Endothelial cell (in vitro differentiated cells): ENCODE results near the gene CBFA2T3. TPM values are rescaled to one million over a fixed set of nuclear protein-coding genes. Genes with fewer than 3 reads are reported as not detected.

Experiments used
- DNase-seq: peaks from one replicate; pipeline ENCODE4 v3.0.0; 2021; ENCODE audit warnings: low spot score
- H3K27ac Mint-ChIP-seq: one replicate; pipeline ENCODE4 v1.8.0; 2021; ENCODE audit warnings: mixed read lengths, inconsistent platforms; ENCODE audit not compliant: unreplicated experiment
- H3K27me3 Mint-ChIP-seq: one replicate; pipeline ENCODE4 v1.8.0; 2021; ENCODE audit warnings: mild to moderate bottlenecking, moderate library complexity, mixed read lengths, inconsistent platforms; ENCODE audit not compliant: unreplicated experiment
- H3K36me3 Mint-ChIP-seq: one replicate; pipeline ENCODE4 v1.8.0; 2021; ENCODE audit warnings: mild to moderate bottlenecking, low read depth, mixed read lengths, inconsistent platforms; ENCODE audit not compliant: unreplicated experiment
- H3K4me1 Mint-ChIP-seq: one replicate; pipeline ENCODE4 v1.8.0; 2021; ENCODE audit warnings: mild to moderate bottlenecking, mixed read lengths, inconsistent platforms; ENCODE audit not compliant: unreplicated experiment
- H3K4me3 Mint-ChIP-seq: one replicate; pipeline ENCODE4 v1.8.0; 2021; ENCODE audit warnings: mild to moderate bottlenecking, mixed read lengths, inconsistent platforms; ENCODE audit not compliant: unreplicated experiment
- H3K9me3 Mint-ChIP-seq: one replicate; pipeline ENCODE4 v1.8.0; 2021; ENCODE audit warnings: mixed read lengths, inconsistent platforms; ENCODE audit not compliant: unreplicated experiment
- total RNA-seq: library from RNA; stranded (reverse); fragmentation: NEBNext Ultra II Directional; extraction: Animal tissue kit (Norgen Biotek cat#: 25700); gene quantifications from one replicate; pipeline ENCODE4 v1.2.1, GENCODE V29; 2021; ENCODE audit not compliant: unreplicated experiment
- TF ChIP-seq, protein P1 (sequence below): fragments of 200-600 bp; sonication (generic); IDR thresholded peaks from one replicate; pipeline ENCODE4 v1.5.0; 2021; ENCODE audit warnings: antibody characterized with exemption; ENCODE audit not compliant: unreplicated experiment

CBFA2T3 gene
- total RNA-seq, 1 donor from 2014 or later = 1.6 TPM

DNA sequence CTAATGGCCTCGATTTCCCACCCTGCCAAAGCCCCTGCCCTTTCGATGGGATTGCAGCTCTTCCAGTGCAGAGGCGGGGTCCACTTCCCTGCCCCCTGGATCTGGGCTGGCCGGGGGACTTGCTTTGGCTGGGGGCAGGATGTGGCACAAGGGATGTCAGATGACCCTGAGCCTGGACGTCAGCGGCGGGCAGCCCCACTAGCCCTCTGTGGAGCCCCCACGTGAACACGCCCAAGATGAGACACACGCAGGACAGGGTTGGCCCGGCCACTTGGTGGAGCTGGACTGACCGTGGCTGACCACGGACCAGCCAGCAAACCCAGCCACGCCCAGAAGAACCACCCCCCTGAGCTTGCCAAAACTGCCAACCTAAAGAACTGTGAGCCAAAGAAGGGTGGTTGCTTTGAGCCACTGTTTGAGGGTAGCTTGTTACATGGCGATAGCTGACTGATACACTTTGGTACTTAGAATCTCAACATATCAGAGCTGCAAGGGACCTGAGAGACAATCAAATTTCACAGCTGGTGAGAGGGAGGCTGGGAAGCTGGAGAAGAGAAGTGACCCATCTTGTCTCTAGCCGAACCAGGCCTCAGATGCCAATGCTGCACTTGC, 63.9 kb downstream of the CBFA2T3 start:
- Mint-ChIP-seq H3K9me3 (no peaks in the 10 kb centered on the region), H3K27ac (no peak overlapping the region), H3K36me3 (no peaks in the 10 kb centered on the region), H3K4me1 (peaks cover 8% of the 10 kb centered on the region), H3K27me3 (peaks cover 7% of the 10 kb centered on the region), H3K4me3 (no peak overlapping the region)
- TF ChIP-seq, protein P1, sequence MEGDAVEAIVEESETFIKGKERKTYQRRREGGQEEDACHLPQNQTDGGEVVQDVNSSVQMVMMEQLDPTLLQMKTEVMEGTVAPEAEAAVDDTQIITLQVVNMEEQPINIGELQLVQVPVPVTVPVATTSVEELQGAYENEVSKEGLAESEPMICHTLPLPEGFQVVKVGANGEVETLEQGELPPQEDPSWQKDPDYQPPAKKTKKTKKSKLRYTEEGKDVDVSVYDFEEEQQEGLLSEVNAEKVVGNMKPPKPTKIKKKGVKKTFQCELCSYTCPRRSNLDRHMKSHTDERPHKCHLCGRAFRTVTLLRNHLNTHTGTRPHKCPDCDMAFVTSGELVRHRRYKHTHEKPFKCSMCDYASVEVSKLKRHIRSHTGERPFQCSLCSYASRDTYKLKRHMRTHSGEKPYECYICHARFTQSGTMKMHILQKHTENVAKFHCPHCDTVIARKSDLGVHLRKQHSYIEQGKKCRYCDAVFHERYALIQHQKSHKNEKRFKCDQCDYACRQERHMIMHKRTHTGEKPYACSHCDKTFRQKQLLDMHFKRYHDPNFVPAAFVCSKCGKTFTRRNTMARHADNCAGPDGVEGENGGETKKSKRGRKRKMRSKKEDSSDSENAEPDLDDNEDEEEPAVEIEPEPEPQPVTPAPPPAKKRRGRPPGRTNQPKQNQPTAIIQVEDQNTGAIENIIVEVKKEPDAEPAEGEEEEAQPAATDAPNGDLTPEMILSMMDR = no peak
- no peak for DNase-seq

DNA sequence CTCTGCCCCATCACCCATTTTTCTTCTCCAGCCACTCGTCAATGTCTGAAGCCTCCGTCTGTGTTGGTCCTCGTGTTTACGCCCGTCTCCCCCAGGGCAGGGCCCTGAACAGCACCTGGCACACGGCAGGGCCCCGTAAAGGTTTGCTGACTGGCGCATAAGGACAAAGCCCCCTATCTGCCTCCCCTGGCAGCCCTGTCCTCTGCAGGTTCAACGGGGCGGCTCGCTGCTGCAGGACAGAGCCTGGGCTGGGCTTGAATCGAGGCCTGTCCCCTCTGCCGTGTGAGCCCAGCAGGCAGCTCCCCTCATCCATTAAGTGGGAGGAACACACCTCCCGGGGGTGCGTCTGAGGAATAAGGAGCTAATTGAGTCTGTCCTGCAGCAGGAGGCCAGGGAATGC, 64.5 kb downstream of the CBFA2T3 start:
- Mint-ChIP-seq H3K4me3 (no peak overlapping the region), H3K27ac (no peak overlapping the region), H3K9me3 (no peaks in the 10 kb centered on the region), H3K27me3 (peaks cover 12% of the 10 kb centered on the region), H3K36me3 (no peaks in the 10 kb centered on the region), H3K4me1 (peaks cover 6% of the 10 kb centered on the region)
- DNase-seq = no peak
- TF ChIP-seq, protein P1 = no peak

DNA sequence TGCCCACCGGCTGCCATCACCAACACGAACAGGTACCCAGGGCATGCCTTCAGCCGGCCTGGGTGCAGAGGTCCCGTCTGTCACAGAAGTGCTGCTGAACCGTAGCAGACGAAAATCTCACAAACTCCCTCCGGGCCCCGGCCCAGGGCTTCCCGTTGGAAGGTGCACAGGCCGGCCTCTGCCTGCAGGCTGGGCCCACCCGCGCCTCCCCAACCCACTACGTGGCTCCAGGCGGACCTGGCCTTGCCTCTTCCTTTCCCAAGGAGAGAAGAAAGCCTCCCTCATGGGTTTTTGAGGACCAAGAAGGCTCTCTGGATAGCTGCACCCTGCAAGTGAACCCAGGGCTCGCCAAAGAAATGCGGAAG, 65.1 kb downstream of the CBFA2T3 start:
- Mint-ChIP-seq H3K9me3 (no peaks in the 10 kb centered on the region), H3K36me3 (no peaks in the 10 kb centered on the region), H3K27ac (no peak overlapping the region), H3K27me3 (peaks cover 12% of the 10 kb centered on the region), H3K4me3 (no peak overlapping the region), H3K4me1 (peaks cover 5% of the 10 kb centered on the region)
- TF ChIP-seq, protein P1 = no peak
- DNase-seq = no peak

DNA sequence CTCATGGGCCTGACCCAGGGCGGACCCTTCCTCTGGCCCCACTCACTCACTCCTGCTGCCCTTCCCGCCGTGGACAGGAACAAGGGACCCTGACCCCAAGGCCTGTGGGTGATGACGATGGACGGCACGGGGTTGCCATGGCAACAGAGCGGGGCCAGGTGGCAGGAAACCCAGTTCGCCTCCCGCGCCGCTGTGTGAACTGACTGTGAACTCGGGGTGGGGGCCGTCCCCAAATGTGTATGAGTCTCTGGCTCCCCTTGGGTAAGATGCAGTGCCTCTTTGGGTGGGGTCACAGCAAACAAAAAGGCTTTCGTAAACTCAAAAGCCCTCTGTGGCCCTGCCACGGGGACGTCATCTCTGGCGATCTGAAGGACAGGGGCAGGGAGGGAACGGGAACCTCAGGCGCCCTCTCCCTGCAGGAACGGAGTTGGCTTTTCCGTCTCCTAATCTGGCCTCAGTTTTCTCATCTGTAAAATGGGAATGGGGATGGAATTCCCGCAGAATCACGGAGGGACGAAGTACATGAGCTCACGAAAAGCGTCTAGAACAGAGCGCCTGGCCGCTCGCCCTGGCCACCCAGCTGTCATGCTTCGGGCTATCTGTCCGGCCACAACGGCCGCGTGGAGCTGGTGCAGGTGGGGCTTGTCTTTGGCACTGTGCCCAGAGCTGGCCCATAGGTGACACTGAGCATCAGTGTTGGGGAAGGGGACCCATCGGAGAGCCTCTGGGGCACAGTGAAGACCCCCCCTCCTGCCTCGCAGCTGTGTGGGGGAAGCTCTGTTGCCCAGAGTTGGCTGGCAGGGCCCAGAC, 65.7 kb downstream of the CBFA2T3 start:
- no peak overlapping the region for H3K4me3 Mint-ChIP-seq
- H3K9me3 Mint-ChIP-seq = no peaks in the 10 kb centered on the region
- H3K27ac Mint-ChIP-seq = no peak overlapping the region
- TF ChIP-seq, protein P1 = no peak
- H3K36me3 Mint-ChIP-seq = no peaks in the 10 kb centered on the region
- H3K4me1 Mint-ChIP-seq = peaks cover 4% of the 10 kb centered on the region
- H3K27me3 Mint-ChIP-seq = peaks cover 13% of the 10 kb centered on the region
- DNase-seq = no peak
